GM18499 (cell line): ENCODE measurements around the gene DNAJC4.
"Not testable (repeated sequence)": the region's sequence is repeated elsewhere in the genome, so short reads cannot be mapped to it uniquely, and the experiment has no call there.

Experiments
- ATAC-seq: cut with Tn5 transposase; IDR thresholded peaks from one replicate; pipeline ENCODE4 v1.9.1; 2021; ENCODE audit warnings: moderate number of reproducible peaks; ENCODE audit not compliant: insufficient read depth, unreplicated experiment

Gene DNAJC4

DNA sequence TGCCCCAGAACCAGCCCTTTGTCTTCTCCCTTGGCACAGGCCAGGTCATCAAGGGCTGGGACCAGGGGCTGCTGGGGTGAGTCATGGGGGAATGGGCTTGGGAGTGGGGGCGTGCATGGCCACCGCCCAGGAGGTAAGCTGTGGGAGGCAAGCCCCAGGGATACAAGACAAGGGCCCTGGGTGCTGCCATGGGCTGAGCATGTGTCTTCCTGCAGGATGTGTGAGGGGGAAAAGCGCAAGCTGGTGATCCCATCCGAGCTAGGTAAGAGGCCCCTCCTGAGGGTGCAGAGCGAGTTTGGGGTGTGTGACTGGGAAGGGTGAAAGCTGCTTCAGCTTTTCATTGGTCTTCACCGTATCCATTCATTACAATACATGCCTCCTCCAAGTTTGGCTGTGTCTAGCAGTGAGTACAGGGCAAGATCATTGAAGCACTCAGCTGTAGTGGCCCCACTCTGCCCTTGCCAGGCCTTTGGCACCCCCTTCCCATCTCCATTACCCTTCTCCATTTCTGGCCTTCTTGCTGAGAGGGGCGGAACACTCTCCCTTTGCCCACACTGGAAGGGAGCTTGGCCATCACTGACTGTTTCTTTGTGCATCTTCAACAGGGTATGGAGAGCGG, 13.0 kb downstream of the DNAJC4 start:
- ATAC-seq: no peak

DNA sequence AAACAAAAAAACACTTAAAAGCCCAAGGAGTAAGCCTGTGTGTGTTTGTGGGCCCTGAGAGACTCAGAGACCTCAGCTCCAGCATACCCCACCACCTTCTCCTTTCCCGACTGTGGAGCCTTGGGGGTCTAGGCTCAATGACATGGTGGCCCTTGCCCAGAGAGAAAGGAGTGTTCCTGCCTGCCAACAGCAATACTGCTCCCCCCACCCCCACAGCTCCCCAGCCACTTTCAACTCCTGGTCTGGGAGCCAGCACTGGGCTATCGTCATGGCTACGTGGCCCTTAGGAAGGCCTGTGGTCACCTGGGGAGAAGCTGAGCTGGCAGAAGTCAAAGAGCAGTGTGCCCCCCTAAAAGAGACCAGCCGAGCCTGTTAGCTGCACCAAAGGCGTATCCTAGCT, 13.8 kb downstream of the DNAJC4 start:
- ATAC-seq: no peak

DNA sequence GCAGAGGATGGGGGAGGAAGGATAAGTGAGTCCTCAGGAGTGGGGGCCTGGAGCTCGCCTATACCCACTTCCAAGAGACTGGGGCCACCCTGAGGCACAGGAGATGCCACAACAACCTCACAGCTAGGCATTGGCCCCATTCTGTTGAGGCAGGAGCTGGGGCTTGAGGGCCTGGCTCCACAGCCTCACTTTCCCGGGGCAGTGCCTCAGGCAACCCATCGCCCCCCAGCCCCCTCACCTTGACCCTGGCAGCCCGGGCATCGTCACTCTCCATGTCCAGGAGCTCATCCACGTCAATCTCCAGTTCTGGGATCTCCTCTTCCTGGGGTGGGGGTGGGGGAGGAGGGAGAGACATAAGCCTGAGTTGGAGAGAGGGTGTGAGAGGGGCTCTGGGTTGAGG, 14.6 kb downstream of the DNAJC4 start:
- ATAC-seq: no peak

DNA sequence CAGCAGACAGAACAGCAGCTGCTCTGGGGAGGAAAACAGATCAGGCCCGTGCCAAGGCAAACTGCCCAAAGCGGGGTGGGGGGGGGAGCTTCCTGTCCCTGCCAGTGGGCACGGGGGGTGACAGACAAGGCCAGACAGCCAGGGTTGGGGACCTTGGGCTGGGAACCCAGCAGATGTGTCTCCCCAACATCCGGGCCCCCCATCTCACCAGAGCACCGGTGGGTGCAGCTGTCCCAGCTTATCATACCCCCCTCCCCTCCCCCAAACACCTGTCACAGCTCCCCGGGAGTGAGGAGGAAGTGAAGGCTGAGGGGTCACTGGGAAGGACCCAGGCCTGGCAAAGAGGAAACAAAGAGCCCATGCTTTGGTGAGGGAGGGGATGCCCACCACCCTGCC, 15.1 kb downstream of the DNAJC4 start:
- no peak for ATAC-seq

DNA sequence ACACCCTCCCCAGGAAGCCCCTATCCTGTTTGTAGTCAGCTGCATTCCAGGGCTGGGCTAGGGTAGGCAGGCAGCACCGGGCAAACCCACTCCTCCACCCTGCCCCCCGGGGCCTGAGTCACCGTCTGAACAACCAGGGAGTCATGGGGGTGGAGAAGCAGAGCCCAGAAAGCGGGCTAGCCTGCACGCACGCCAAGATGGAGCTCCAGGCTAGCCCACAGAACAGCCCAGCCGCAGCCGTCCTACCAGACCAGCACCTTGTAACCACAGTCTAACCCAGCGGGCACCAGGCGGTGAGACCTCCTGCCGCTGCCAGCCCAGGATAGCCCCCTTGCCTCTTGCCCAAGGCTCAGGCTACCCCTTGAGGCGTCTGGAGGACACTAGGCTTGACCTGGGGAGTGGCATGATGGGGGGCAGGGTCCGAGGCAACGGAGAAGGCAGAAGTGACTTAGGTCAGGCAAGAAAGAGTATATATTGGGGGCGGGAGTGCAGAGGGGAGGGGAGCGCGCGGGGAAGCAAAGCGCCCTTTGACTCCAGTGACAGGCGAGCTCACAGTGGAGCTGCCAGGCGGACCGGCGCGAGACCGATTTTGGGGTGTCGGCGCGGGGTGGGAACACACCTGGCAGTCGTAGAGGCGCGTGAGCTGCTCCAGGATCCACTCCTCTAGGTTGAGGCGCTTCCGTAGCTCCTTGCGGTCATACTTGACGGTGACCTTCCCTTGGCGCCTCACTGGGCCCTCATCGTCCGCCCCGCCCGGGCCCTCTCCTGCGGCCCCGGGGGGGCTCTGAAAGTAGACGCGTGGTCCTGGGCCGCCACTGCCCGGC, 15.7 kb downstream of the DNAJC4 start:
- no peak for ATAC-seq

DNA sequence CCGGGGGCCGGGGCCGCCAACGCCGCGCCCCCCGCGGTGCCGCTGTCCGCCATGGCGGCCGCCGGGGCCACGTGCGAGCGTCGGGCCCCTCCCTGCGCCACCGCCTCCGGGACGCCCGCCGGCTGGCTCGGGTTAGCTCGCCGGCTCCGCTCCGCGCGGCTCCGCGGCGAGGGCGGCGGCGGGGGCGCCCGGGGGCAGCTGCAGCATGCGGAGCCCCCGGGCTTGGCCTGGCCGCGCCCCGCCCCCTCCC, 16.2 kb downstream of the DNAJC4 start:
- not testable (repeated sequence) for ATAC-seq

DNA sequence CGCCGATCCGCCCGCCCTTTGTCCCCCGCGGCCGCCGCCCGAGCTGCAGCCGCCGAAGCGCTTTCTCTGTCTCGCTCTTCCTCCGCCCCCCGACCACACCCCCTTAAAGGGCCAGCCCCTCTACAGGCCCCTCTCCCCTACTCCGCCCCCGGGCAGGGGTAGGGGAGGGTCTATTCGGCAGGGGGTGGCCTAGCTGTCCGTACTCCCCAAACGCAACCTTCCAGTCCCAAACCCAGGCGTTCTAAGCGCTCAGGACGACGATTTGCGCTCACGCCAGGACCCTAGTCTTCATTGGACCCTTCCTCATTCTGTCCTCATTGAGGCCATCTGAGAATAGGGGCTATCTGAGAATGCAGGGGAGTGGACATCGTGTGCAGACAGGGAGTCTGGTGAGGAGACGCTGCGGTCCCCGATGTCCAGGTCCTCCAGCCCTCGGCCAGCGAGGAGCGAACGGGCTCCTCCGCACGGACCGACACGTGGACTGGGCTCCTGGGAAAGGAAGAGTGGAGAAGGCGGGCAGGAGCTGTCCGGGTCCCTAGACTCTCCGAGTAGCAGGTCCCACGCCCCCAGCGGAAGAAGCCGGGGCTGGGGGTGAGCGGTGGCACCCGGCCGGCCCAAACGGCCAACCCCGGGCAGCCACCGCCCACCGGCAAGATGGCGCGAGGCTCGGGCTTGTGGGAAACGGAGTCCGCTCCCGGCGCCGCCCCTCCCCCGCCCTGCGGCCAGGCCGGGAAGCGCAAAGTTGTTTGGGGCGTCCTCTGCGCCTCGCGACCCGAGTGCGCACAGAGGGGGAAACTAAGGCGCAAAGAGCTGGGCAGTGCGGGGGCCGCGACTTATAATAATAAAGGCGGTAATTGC, 16.8 kb downstream of the DNAJC4 start, which contains the start of gene PPP1R14B:
TSS of gene PPP1R14B (minus strand) at position 73 of the 858 bp plus-strand sequence. CDS start 270 bp downstream, outside the sequence.
- no peak for ATAC-seq

DNA sequence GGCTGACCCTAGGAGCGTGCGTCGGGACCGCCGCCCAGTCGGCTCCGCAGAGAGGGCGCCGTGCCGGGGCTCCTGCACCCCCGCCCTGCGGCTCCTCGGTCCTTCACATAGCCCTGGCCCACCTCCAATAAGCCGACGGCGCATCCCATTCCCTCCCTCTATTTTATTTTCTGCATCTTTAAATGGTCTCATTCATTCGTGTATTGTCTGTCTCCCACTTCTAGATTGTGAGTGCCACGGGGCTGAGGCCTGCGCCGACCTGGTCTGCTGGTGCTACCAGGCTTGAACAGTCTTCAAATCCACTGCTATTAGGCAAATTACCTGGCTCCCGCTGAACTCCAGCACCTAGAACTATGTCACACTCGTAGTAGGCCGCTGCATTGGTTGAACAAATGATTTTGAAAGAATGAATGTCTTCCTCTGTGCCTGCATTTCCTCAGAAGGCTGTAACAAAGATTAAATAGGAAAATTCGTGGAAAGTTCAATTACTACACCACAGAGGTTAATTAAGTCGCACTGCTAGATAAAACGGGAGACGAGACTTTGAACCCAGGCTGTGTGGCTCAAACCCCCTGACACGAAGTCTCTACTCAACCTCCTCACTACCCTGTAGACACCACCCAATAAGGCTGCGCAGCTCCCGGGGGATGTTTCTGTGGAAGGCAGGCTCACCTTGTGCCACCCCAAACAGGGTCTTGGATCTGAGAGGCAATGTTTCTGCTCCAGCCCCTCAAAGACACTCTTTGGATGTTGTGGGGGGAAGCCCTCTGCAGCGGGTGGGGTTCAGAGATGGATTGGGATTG, 17.6 kb downstream of the DNAJC4 start:
- ATAC-seq: no peak

DNA sequence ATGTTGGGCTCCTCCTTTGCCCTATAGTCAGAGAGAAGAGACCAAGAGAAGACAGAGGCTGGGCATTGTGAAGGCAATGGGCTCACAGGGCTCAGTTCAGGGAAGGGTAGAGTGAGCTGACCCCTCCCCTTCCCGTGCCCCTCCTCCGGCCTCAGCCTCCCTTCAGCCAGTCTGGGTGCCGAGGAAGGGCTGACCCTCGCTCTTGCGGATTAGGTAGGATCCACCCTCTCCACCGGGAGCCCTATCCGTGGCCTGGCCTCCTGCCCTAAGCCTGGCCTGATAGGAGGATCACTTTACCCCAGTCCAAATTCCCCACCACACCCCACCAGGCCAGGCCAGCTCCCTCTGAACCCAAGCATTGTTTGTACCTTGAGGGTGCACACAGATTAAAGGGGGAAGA, 18.2 kb downstream of the DNAJC4 start:
- no peak for ATAC-seq

DNA sequence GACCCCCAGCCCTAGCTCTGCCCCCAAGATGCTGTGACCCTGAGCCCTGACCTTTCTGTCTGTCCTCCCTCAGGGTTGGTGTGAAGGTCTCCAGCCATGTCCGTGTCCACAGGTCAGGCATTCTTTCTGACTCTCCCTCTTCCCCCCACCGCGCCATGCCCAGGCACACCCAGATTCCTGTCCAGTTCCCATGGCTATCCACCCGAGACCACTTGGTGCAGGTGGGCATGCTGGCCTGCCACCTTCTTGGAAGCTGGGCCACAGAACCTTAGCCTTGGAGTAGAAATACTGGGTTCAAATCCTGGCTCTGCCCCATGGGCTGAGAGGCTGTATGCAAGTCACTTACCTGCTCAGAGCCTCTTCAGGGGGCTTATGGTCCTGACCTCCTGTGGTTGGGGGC, 18.7 kb downstream of the DNAJC4 start:
- no peak for ATAC-seq

DNA sequence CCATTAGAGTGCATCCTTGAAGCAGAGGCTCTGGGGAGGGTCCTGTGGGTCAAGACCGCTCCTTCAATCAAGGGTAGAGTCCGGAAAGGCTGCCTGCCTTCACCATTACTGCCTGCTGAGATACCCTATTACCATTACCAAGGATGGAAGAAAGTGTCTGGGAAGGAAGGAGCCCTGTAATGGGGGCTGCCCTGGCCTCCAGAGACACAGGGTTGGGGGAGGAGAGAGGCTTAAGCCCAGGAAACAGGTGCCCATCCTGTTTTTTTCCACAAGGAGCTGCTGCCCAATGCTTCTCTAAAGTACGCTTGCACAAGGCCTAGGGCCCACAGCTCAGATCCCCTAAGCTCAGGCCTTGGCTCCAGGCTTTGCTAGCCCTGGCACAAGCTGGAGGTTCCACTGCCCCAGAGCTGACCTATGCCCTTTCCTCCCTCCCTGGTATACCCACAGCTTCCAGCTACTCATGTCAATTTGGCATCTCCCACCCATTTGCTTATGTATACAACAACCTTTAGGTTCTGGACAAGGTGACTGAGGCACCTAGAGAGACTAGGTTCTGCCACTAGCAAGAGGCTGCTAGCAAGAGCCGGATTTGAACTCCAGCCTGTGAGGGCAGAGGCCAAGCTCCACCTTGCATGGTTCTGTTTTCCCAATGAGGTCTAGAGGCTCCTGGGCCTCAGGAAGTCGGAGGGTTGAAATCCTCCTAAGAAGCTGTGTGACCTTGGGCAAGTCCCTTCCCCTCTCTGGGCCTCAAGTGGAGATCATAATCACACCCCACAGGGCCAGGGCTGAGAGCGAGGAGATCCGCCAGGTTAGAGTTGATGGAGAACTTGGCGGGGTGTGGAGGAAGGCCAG, 19.4 kb downstream of the DNAJC4 start:
- no peak for ATAC-seq

DNA sequence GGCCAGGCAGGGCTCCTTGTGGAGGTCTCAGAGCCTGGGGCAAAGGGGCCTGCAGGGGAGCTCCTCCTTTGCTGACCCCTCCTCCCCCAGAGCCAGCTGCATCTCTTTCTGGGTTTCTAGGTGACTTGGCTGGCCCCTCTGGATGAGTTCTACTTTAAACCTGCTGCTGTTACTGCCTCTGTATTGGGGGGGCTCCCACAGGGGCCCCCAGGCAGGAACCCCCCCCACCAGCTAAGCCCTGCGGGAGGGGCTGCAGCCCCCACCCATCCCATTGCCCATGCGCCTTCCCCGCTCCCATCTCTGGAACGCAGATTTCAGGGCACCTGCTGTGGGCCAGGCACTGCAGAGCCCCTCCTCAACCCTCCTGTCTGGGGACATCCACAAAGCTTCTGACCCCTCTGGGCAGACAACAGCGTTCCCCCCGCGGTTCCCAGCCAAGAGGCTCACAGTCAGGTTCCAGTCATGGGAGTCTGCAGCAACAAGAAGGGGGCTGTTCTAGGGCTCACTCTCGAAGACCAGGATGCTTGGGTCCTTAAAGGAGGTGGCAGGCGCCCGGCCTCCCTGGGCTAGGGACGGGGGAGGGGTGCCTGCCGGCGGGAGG, 20.2 kb downstream of the DNAJC4 start:
- ATAC-seq: no peak

DNA sequence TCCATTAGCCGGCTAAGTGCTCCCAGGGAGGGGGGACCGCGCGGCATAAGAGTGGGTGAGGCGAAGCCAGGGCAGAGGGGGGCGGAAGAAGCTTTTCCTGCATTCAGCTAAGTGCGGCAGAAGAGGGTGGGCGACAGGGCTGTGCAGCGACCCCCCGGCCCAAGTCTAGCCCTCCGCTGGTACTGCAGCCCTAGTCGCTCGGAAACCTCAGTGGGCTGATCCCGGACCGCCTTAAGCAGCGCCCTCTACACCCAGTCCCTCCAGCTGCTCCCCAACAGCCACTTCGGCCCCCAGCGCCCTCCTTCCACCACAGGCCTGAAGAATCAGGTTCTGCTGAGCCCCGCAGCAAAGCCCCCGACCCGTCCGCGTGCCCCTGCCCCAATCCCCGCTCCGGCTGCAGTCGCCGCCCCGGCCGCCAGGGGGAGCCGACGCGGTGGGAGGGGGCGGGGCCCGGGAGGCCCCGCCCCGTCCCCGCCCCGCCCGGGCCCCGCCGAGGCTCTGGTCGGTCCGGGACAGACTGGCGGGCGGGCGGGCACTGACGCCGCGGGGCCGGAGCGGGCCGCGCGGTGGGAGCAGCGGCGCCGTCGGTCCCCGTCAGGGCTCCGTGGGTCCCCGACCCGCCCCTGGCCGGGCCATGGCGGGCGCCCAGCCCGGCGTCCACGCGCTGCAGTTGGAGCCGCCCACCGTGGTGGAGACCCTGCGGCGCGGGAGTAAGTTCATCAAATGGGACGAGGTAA, 20.8 kb downstream of the DNAJC4 start, which contains the start of gene PLCB3:
TSS of gene PLCB3 (plus strand) at position 515 of the 737 bp plus-strand sequence. CDS start at position 635, 120 bp downstream.
- ATAC-seq: no peak

DNA sequence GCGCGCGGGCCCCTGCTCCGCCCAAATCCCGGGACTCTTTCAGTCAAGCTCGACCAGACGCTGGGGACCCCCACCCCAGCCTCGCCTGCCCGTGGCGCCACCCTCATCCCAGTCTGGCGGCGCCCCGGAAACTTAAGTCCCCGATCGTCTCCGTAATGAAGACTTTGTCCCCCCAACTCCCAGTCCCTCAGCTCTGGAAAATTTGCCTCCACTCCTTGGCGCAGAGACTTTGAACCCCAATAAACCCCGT, 21.3 kb downstream of the DNAJC4 start:
- ATAC-seq: no peak

DNA sequence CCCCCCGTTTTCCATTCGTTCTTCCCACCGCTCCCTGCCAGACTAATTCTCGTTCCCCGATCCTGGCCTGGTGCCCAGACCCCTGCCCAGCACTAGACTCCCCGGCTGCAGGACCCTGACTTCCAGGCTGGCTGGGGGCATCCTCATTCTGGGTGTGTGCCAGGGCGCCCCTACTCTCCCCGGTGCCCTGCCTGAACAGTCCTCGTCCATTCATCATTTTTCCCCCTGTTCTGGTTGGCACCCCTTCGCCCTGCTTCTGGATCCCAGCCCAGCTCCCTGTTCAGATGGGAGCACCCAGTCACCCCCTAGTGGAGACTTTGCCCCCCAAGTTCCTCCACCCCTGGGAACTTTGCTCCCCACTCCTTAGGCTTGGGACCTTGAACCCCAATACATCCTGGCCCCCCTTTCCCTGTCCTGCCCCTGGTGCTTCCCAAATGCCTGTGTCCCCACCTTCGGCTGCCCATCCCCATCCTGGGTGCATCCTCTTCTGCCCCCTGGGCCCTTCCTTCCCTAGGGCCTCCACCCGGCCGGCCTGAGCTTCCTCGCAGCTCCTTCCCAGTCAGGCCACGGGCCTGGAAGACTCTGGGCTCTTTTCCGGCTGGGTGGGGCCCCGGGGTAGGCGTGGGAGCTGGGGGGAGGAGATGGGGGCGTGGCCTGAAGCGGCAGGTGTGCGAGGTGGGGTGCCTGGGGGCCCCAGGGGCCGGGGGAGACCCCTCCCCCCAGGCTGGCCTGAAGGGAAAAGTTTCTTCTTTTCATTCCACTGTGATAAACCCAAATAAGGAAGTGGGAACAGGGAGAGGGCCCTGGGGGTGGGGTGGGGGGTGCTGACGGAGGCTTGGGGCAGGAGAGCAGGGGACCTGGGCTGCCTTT, 21.9 kb downstream of the DNAJC4 start:
- ATAC-seq: no peak

DNA sequence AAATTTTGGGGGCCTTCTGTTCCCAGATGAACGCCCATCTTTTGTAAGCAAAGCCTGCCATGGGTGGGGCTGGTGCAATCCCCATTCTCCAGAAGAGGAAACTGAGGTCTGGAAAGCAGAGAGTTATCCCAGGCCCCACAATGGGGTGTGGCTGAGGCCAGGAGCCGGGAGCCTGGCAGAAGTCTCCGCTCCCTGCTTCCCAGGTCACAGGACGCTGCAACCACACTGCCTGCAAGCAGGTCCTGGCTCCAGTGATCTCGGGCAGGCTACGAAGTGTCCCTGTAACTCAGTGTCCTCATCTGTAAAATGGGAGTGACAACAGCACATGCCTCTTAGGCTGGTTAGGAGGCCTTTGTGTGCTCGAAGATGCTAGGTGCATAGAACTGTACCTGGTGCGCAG, 22.7 kb downstream of the DNAJC4 start:
- no peak for ATAC-seq

DNA sequence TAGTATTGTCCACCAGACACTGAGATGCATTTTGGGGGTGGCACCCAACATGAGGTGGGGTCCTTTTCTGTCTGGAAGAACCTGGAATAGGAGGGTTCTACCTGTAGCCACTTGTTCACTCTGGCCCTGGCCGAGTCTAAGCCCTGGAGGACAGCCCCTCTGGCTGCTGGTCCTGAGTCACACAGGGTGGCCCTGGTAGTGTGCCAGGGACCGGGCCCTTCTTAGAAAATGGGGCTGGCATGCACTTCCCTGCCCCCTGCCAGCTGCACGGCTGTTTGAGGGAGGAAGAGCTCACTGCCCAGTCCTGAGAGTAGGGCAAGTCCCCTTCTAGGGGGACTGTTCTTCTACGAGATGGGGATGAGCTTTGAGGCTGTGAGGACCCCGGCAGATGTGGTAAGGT, 23.1 kb downstream of the DNAJC4 start:
- ATAC-seq: no peak

DNA sequence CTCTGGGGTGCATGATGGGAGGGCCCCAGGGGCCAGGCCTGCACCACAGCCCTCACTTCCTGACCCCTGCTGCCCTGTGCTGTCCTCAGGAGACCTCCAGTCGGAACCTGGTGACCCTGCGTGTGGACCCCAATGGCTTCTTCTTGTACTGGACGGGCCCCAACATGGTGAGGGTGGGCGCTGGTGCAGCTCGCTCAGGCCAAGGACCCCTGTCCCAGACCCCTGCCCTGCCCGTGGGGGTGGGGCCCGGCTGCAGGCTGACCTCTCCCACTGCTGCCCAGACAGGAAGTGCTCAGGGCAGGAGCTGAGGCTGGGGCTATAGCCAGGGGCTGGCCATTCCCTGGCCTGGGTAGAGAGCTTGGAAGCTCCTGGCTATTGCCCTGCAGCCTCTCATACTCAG, 24.0 kb downstream of the DNAJC4 start:
- ATAC-seq: no peak
